CD4-positive, alpha-beta T cell treated with Interleukin-17A for 1 hour (primary cell): ENCODE measurements around the gene CDH10.

Source experiments
- DNase-seq: peaks from one replicate; pipeline ENCODE4 v3.0.0-alpha.2; 2020

CDH10 gene

GRCh38 chr5:24595329-24595728 lies 49.4 kb downstream of the CDH10 start:
- DNase-seq: no peak

DNA sequence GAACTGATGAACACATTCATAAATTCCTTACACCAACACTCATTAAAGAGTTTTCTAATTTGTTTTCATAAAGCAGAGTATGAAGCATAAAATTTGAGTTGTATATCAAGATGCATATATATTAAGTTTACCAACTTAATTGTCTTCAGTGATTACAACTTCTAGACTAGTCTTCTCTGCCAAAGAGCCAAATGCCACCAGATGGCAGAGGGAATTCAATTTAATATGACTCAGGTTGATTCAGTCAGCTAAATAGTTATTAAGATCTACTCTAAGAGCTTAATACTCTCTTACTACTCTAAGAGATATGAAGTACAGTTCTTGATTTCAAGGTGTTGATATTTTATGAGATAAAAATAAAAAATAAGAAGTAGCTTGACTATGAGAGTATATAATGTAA lies 53.4 kb downstream of the CDH10 start:
- no peak for DNase-seq

- DNase-seq: no peak
Observed at GRCh38 chr5:24589566-24589965, 55.2 kb downstream of the CDH10 start.

- no peak for DNase-seq
Observed at GRCh38 chr5:24585751-24586150, 59.0 kb downstream of the CDH10 start.

DNA sequence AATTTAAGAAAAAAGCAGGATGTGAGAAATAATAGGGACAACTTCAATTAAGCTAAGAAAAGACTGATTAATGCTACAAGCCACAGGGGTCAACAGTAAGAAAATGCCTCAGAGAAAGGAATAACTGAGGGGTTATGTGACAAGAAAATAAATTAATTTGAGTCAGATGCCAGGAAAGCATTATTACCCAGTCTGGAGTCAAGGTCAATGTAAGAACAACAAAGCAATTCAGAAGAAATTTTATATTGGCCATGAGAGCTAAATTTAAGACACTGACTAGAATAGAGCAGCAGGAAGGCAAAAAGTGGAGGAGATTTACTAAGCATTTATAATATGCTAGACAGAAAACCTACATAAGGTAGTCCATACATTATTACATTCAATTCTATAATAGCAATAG lies 73.5 kb downstream of the CDH10 start:
- no peak for DNase-seq

DNA sequence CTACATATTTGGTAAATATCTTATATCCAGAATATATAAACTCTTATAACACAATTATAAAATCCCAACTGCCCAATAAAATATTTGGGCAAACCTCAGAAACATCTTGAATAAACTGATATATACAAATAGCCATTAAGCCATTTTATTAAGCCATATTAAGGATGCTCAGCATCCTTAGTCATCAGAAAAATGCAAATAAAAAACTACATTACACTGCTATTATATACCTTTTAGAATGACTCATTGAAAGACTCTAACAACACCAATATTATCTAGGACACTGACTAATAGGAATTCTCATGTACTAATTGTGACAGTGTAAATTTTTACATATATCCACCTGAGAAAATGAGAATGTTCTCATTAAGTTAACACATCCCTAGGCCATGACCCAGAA lies 77.8 kb downstream of the CDH10 start:
- no peak for DNase-seq

DNA sequence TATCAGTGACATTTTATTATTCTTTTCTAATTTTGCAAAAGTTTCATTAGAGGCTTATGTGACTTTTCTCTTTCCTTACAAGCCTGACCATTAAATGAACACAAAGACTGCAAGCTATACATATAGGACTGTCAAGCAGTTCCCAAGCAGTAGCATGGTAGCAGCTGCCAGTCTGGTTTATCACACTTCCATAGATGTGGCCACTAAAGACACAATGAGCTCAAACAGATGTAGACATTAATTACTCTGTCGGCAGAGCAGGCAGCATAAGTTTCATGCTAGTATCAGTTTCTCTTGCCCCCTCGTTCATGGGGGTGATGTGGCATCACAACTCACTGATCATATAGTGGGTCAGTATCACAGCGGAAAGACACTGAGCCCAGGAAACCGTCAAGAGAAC lies 89.5 kb downstream of the CDH10 start:
- DNase-seq: no peak

DNA sequence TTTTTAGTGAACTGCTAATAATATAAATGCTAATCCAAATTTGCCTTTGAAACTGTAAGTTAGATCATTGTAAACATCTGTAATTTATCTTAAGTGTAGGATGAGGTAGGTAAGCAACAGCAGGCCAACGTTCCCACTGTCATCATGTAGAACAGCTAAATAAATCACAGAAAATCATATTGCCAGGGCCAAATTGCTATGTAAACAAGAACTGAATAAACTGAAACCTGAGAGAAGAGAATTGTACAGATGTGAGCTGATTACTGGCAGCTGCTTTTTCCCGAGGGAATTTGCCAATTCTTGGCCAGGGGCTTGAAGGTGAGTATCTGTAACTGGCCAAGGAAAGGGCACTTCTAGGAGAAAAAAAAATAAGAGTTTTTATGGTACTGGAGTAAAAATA lies 97.6 kb downstream of the CDH10 start:
- no peak for DNase-seq

- DNase-seq: no peak
Observed at GRCh38 chr5:24539613-24540012, 105.2 kb downstream of the CDH10 start.

GRCh38 chr5:24538346-24538745 lies 106.4 kb downstream of the CDH10 start:
- no peak for DNase-seq

DNA sequence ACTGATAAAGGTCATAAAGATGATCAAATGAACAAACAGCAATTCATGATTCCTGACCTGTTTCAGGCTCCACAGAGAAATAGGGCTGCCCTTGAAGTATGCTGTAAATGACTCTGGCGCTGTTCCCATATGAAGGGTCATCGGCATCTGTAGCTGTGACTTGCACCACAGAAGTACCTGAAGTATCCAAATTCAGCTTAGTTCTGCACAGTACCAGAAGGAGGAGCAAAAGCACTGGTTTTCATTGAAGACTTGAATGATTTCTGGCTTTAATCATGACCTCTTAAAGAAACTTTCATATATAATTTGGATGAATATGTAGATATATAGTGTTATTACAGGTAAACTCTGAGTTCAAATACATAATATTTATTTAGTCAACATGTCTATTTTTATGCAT lies 109.1 kb downstream of the CDH10 start:
- no peak for DNase-seq

DNA sequence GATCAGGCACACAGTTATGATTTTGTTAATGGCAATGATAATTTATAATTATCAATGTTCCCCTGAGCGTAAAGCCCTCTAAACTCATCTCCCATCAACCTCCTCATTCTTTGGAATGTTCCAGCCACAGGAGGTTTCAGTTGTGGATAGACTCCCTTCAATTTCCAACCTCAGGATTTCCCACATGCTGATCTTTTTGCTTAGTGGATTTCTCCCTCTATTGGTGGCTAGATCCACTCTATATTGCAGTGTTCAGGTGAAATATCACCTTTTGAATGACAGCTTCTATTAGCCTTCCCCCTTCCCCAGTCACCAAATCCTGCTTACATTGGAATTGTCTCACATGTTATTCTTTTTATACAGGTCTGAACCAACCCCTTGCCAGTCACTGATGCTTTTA lies 113.9 kb downstream of the CDH10 start:
- no peak for DNase-seq

GRCh38 chr5:24525414-24525813 lies 119.4 kb downstream of the CDH10 start:
- no peak for DNase-seq

DNA sequence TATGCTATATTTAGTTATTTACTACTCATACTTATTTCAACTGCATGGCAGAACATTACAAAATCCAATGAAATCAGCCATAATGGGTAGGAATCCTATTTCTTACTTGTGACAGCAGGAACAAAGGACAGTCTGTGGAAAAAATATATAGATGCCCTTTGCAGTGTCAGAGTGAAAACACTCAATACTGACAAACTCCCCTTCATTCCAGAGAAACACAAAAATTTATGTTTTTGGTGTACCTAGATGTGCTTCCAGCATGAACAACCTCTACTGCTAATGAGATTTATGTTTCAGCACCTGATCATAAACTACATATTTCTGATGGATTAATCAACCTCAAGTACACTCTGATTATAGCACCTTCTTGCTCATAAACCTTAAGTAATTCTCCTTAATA lies 132.4 kb downstream of the CDH10 start:
- no peak for DNase-seq

- DNase-seq: no peak
Observed at GRCh38 chr5:24510523-24510988, 134.2 kb downstream of the CDH10 start.

DNA sequence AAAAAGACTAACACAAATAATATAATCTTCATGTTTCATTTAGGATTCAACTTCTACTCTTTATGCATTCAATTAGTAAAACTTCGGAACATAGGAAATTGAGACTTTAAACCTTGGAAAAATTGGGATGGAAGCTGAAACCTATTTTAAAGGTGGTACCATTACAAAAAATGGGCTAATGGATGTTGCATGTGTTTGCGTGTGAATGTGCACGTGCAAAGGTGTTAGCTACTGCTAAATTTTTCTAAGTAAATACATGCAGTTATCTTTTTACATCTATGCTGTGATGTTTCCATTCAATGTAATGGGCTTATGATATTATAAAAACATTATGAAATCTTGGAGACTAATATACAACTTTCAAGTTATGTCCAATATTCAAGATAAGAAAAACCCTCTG lies 134.8 kb downstream of the CDH10 start:
- DNase-seq: no peak

GRCh38 chr5:24505258-24505657 lies 139.5 kb downstream of the CDH10 start:
- no peak for DNase-seq

DNA sequence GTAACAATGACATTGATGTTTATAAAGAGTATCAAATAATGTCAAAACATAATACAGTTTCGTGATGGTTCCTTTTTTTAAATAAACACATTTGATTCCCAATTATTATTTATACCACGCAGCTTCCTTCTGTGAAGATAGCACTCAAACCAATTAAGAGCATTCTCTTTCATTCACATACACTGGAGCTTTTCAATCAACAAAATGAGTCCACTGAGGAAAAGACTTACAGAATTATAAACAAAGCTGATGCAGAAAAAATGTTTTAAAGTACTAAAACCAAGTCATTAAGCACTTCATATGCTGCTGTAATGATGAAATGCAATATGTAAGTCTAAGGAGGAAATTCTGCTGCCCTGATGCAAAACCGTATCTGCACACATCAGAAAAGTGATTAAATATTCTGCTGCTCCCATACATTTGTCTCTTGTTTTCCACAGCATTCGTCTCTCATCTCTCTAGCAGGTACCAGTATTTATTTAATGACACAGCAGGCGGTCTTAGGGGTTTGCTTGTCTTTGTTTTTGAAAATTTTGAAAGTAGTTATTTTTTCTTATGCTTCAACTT lies 147.1 kb downstream of the CDH10 start:
- DNase-seq: no peak

- no peak for DNase-seq
Observed at GRCh38 chr5:24497145-24497544, 147.6 kb downstream of the CDH10 start.

DNA sequence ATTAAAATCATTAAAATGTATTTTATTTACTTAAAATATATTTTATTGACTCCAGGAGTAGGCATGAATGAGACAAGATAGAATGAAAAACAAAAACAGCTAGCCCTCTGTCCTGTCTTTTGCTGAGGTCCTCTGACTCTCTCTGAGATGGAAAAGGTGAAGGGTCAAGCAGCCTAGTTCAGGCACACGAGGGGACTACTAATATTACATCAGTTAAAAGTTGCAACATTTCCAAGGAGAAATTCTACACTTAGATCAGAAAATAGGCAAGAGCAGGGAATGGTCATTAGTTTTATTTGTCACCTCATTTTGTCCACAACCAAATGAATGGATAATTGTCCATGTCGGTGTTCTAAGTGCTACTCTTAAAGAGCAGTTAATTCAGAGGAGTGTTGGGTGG lies 148.5 kb downstream of the CDH10 start:
- DNase-seq: no peak

GRCh38 chr5:24492229-24492628 lies 152.5 kb downstream of the CDH10 start:
- no peak for DNase-seq

DNA sequence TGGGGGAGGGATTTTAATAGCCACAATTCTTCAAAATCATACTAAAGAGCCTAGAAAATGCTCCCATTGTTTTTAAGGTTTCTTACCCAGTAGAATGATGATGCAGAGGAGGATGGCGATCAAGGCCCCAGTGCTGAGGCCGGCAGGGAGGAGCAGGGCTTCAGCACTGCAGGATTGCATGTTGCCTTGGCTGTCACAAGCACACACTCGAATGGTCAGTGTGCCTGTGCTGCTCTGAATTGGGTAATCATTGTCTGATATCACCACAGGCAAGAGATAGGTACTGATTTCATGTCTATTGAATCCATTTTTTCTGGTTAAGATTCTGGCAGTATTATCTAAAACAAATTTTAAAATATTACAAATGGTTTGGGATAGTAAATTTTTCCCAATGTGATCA lies 153.3 kb downstream of the CDH10 start:
- DNase-seq: no peak

- no peak for DNase-seq
Observed at GRCh38 chr5:24487368-24488229, 157.2 kb downstream of the CDH10 start.

- DNase-seq: no peak
Observed at GRCh38 chr5:24480952-24481351, 163.8 kb downstream of the CDH10 start.

DNA sequence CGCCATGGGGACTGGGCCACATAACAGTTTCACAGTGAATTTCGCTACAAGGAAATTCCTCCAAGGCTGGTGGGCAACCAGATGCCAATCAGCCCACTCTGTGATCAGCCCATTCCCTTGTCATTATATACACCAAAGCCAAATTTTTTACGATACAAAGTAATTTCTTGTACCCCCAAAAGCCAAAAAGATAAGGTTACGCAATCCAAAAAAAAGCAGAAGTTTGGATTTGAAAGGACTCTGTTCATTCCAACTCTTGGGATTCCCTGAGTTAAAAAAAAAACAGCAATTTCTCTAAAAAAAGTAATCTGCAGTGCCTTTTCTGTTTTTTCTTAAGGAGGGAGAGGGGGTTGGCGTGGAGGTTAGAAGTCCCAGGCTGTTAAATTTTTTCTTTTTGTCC lies 166.8 kb downstream of the CDH10 start:
- DNase-seq: no peak
